Occipital lobe (tissue), 2 donors: ENCODE results near the gene COMMD1. TPM values are rescaled to one million over a fixed set of nuclear protein-coding genes. Genes with fewer than 3 reads are reported as not detected.
"Not testable (repeated sequence)": the region's sequence is repeated elsewhere in the genome, so short reads cannot be mapped to it uniquely, and the experiment has no call there.

Experiments used
- DNase-seq: peaks from one replicate; lab custom pipeline; 2025; lab: John Stamatoyannopoulos, UW
- total RNA-seq: library from RNA; depleted of rRNA; stranded (reverse); fragments of >200 nt; gene quantifications from one replicate; pipeline ENCODE4 v1.2.3, GENCODE V29; 2014

The COMMD1 gene
- total RNA-seq, 1 donor from 2014 or later, result 37.3 TPM

DNA sequence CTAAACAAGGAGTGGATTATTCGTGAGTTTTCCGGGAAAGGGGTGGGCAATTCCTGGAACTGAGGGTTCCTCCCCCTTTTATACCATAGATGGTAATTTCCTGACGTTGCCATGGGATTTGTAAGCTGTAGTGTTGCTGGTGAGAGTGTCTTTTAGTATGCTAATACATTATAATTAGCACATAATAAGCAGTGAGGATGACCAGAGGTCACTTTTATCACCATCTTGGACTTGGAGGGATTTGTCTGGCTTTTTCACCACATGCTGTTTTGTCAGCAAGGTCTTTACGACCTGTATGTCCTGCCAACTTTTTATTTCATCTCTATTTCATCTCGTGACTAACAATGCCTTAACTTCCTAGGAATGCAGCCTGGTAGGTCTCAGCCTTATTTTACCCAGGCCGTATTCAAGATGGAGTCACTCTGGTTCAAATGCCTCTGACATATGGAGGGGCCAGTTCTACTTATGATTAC lies 165.7 kb downstream of the COMMD1 start:
- no peak for DNase-seq

DNA sequence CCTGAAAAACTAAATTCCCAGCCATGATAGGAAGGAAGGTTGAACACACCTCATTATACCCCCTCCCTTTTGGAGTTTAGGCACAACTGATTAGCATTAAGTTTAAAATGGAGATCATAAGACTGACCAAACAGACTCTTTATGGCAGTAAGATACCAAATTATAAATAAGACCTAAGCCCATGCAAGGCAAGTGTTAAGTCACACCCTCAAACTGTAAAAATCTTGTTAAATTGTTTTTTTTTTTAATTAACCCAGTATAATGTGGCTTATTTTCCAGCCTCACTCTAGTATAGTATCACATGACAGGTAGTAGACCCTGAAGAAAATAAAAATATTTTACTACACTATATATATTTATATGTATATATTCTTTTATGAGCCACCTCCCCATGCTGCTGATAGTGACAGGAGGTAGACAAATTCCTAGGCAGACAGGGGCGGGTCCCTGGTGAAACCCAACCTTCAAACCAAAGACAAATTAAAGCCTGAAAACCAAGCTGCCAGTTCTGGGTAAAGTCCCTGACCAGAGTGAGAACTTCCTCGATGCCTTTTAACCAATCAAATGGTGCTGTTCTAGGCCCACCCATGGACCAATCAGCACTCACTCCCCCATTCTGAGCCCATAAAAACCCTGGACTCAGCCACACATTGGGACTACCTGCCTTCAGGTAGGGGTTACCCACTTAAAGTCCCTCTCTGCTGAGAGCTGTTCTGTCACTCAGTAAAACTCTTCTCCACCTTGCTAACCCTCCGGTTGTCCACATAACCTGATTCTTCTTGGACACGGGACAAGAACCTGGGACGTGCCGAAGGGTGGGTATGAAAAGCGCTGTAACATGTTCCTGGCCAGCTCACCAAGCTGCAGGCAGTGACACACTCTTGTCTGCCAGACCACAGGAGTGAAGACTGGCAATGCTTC lies 166.5 kb downstream of the COMMD1 start:
- DNase-seq, result no peak

DNA sequence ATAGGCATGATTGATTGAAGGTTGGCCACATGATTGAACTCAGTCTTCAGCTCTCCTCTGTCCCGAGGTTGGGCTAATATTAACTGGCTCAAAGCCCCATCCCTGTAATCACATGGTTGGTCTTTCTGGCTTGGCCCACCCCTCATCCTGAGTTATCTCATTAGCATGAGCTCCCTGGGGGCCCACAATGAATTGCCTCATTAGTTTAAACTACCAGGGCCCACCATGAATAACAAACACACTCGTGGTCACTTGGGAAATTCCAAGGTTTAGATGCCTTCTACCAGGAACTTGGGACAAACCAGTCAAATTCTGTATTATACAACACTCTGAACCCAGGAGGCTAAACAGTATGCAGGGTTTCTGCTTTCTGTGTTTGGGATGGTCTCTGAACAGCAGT lies 168.8 kb downstream of the COMMD1 start:
- no peak for DNase-seq

DNA sequence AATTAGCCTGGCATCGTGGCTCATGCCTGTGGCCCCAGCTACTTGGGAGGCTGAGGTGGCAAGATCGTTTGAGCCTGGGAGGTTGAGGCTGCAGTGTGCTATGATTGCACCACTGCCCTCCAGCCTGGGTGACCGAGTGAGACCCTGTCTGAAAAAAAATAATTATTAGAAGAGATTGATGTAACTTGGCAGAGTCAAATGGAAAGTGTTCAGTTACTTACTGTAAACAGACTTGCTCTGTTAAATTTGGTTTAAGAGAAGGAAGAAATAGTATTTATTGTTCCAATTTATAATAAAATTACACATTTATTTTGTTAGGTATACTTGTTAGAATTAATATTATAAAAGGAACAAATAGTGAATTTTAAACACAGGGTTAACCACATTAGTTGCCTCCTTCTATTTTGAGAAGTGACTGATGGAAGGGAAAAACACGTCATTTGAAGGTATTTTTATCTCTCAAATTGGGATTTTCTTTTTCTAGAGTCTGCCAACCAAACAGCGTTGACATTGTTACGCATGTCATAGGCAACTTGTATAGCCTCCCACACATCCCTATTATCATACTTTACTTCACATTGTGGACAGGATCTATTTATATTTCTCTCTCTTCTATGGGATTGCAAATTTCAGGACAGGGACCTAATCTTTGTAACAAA lies 171.6 kb downstream of the COMMD1 start:
- DNase-seq, result no peak

DNA sequence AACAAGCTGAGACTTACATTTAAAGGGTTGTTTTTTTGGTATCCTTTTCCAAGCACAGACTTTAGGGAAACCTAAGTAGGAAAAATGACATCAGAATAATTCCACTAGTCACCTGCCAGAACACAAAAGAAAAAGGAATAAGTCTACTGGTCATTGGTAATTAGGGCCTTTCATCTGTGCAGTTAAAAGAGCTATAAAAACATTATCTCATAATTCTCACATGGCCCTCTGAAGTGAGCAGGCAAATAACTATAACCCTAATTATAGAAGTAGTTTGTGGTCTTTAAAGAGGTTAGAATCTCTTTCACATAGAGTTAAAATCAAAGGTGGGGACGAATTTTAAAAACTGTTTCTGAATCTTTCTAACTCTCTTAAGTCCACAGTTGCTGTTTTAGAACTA lies 179.3 kb downstream of the COMMD1 start:
- DNase-seq, result no peak

DNA sequence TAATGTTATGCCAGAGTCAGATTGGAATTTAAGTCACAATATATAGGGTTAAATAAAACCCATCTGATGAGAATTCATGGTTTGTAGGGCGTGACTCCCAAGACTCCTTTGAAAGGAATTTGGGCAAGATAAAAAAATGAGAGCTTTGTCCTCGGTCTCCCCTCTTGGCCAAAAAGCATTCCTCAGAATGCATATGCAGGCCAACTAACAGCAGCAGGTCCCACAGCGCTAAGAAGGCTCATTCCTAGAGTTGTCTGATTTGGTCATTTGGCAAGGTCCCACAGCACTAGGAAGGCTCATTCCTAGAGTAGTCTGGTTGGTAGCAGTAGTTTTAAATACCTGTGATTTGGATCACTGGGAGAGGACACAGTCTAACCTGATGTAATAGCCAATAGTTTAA lies 184.2 kb downstream of the COMMD1 start:
- DNase-seq, result no peak

DNA sequence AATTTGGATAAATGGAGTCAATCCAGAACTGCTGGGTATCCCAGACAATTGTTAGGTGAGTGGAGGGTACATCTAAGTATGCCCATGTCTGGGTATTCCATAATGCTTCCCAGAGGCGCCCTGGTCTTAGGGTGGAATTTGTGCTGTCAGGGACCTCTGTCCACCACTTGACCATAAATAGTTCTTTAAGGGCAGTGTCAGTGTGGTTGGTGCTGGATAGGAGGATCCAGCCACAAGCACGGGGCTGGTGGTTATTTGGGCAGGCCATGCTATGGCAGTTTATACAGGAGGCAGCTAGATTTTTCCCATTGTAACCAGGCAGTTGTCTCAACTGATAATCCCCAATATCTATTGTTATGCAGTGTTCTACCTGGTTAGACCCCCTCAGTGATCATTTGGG lies 186.0 kb downstream of the COMMD1 start:
- DNase-seq, result no peak

DNA sequence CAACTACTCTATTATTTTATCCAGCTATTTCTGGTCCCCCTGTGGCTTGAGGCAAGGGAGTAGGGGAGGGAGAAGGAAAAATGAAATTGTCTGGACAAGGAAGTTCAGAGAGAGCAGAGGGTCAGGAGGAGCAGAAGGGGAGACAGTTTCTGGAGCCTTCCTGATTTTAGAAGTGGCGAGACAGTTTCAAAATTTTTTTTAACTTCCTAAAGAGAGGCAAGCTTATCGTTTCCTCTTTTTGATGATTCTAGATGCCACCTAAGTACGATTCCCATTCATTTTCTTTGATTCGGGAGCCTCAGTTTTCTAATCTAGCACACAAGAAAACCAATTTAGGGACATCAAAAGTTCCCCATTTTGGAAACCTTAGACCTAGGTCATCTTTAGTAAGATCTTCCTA lies 193.6 kb downstream of the COMMD1 start:
- DNase-seq, result no peak

DNA sequence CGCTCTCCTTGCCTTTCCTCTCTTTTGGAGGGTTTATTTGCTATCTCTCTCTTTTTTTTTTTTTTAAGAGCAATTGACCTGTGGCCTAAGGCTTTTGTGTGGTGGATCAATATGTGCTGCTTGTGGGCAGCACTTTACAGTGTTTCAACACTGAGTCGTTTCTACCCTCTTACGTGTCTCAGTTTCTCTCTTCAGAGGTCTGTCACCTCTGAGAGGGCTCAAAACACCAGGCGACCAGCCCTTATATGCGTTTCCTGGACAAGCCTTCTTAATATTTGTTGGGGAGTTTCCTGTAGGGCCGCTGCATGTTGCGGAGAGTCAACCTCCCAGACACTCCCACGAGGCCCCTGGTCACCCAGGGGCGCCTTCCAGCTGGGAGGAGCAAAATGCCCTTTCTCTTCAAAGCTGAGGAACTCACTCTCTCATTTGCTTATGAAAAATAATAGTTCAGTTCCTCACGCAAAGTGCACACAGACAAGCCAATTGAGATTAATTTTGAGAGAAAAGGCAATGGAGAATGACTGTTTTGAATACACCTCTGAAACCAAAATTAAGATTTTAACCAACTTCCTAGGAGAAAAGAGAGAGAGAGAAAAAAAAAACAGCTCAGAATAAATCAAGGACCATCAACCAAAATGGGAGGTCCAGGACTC lies 194.2 kb downstream of the COMMD1 start:
- DNase-seq, result no peak

DNA sequence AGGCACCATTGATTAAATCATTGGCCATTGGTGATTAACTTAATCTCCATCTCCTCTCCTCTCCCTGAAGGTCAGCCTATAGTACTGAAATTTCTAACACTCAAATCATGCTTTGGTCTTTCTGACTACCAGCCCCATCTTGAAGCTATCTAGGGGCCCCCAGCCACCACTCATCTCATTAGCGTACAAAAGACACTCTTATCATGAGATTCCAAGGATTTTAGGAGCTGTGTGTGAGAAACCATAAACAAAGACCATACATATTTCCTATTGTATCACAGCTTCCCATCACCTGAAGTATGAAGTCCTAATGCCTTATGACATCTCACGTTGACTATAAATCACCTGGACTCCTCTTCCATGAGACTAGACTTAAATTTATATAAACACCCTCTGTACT lies 196.4 kb downstream of the COMMD1 start:
- DNase-seq, result no peak

DNA sequence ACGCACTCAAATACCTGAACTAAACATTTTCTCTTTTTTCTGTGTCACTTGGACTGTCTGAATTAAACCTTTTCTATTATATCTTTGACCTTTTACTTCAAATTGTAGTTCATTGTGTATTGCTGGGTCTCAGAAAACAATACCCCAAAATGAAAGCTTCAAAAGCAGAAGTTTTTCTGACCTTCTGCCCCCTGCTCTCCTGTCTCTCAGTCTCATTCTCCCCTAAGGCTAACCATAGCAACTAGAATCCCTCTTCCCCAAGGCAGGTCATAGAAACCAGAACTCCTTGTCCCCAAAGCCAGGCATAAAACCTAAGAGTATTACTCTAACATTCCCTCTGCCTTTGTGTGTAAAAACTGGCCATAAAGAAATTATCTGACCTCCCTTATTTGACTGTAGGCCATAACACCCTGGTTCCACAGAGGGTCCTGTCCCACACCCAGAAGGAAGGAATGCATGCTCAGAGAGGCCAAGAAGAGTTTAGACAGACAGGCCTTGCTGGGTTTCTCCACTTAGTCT lies 197.0 kb downstream of the COMMD1 start:
- no peak for DNase-seq

DNA sequence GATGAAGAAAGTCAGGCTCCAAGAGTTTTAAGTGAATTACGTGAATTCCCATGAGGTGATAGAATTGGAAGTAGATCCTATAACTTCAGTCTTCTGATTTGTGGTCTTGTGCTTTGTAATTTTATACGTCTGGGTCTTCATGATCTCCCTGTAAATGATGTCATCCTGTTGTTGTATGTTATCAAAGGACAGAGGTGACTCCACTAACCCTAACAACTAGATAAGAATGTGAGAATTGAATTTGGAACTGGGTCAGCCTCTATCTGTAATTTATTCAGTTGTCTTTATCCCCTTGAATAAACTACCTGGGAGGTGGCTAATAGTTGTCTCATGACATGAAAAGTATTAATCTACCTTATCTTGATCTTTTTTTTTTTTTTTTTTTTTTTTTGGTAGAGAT lies 204.1 kb downstream of the COMMD1 start:
- no peak for DNase-seq

DNA sequence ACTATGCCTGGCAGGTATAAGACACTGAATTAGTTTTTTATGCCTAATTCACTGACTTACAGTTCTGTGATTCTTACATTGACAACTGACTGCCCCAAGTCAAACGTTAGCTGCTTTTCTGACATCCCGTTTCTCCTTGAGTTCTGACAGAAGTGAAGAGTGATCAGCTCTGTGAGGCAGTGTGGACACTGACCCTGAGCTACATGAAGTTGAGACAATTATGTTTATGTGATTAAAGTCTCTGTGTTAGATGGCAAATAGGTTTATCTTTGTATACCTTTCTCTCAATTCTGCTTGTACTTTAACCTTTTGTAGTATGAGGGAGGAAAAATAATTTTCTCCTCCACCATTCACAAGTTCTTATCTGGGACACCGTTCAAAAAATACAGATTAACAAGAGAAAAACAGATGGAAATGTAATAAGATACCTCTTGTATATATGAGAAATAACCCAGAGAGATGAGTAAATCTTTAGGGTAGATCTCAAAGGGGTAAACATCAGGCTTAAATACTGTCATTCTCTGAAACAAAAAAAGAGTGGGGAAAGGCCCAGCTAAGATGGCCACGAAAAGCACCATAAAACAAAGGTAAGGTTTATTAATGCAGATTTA lies 205.0 kb downstream of the COMMD1 start:
- DNase-seq, result no peak

DNA sequence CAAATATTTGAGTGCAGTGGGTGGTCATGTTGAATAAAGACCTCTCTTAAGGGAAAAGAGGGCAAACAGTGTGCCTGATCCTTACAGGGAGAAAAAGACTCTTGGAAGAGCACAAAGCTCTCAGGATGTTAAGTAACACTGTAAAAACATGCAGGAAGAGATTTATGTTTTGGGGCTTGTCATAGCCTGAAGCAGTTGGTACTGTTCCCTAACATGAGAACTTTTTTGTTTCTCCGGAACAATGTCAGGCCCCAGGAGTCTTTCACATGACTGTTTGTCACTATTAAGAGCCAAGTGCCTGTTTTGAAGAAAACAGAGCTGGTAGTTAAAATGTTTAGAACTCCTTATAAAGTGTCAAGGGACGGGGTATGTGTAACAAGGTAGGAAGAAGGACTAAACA lies 206.7 kb downstream of the COMMD1 start:
- no peak for DNase-seq

DNA sequence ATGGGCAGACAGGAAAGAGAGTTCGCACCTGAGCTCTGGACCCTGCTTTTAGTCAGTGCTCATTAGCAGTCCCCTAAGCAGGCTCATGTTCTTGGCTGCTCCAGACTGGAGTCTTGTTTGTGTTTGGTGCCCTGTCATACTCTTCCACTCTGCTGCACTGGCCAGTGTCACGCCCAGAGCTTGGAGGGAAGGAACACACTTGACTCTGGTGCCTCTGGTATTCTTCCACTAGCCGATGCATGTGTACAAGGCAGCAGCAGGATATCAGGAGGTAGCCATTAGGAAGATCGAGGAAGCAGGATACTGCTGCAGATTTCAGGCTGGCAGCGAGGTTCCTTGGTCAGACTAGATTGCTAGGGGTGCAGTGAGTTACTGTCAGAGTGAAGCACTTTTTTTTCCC lies 209.1 kb downstream of the COMMD1 start:
- DNase-seq, result no peak

DNA sequence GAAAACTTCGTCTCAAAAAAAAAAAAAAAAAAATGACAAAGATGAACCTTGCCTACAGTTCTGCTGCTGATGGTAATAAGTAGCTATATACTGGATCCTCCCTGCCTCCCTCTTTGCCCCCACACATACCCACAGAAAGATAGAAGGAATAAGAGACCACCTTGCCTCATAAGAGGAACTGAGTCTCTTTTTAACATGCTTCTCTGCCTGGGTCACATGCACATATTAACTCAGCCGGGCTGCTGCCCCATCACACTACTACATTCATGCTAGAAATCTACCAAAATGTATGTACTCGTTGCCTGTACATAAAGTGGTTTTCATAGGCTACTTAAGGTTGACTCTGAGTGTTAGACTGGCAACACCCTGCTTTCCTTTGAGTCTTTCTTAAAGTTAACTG lies 211.5 kb downstream of the COMMD1 start:
- no peak for DNase-seq

DNA sequence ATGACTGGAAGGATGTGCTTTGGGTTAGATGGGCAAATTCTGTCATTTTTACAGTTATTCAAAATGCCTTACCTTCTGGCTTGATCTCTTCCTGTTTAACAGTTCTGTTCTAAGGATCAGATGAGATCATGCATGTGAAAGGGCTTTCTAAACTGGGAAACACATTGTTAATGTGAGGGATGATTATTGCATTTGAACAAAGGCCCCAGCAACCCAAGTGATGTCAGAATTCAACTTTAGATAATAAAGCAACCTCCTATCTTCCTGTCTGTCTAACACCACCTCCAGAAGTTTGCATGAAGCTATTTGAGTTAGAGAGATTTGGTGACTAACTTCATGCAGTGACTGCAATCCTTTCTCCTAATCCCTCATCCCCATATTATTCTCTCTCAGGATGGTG lies 212.7 kb downstream of the COMMD1 start:
- no peak for DNase-seq

DNA sequence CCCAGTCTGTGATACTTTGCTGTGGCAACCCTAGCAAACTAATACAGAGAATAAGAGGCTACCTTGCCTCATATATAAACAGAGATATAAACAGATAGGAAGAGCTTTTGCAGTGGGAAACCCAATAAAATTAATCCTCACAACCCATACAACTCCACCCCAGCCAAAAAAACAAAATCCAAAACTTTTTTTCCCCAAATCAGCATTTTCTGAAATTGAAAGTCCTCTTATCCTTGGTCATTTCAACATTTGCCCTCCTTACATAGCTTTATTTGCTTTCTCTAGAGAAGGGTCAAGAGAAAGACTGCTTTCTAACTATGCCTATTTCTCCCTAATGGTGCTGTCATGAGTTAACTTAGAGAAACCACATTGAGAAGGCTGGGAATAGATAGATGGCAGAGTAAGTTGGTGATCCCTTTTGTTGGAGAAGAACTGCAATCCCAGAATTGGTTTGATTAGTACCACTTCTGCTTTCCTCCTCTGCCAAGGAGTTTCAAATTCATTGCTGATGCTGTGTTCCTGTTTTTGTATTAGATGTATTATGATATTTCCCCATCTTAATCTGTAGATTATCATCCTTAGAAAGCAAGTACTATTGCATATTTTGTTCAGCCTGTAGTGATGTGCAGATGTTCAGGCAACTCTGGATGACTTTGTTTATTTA lies 214.0 kb downstream of the COMMD1 start:
- DNase-seq, result no peak

DNA sequence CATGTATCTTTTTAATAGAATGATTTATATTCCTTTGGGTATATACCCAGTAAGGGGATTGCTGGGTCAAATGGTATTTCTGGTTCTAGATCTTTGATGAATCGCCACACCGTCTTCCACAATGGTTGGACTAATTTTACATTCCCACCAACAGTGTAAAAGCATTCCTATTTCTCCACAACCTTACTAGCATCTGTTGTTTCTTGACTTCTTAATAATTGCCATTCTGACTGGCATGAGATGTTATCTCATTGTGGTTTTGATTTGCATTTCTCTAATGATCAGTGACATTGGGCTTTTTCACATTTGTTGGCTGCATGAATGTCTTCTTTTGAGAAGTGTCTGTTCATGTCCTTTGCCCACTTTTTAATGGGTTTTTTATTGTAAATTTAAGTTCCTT lies 220.8 kb downstream of the COMMD1 start:
- DNase-seq, result not testable (repeated sequence)

DNA sequence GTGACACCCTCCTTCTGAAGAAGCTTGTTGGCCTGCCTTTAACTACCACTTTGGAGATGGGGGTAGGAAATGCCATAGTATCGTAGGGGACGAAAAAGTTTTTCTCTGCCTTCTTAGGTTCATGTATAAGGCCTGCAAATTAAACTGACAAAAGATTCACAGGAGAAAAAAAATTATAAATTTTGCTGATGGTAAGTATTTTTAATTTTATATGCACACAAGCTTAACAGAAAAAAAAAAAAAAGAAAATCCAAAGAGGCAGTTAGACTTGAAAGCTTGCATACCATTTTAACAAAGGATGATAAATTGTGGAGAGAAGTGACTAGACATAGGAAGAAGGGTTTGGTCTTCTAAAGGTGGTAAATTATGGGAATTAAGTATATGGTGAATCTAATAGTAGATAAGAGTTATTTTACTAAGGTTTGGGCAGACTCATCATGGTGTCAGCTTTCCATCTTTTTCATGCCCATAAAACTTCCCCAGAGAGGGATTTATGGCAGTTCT lies 227.9 kb downstream of the COMMD1 start:
- no peak for DNase-seq
